Muscle of leg (tissue), 11 donors: Measurements from ENCODE around the gene NR2F1. TPM values are rescaled to one million over a fixed set of nuclear protein-coding genes. Genes with fewer than 3 reads are reported as not detected.
A peak's percentile ranks its signal among the peaks of the same experiment; 100 is the strongest.

ENCODE experiments used
- DNase-seq: peaks from one replicate; pipeline ENCODE4 v3.0.0; 2013
- H3K27ac ChIP-seq: one replicate; pipeline ENCODE4 v1.5.1; 2013; ENCODE audit warnings: mild to moderate bottlenecking, low read length, control low read depth
- H3K27me3 ChIP-seq: one replicate; pipeline ENCODE4 v1.6.1; 2013; ENCODE audit warnings: low read length; ENCODE audit not compliant: control insufficient read depth, insufficient read depth
- H3K36me3 ChIP-seq: one replicate; pipeline ENCODE4 v1.6.1; 2013; ENCODE audit warnings: low read length; ENCODE audit not compliant: control insufficient read depth, insufficient read depth
- H3K4me1 ChIP-seq: one replicate; pipeline ENCODE4 v1.6.1; 2013; ENCODE audit warnings: low read length; ENCODE audit not compliant: control insufficient read depth, insufficient read depth
- H3K4me3 ChIP-seq: one replicate; pipeline ENCODE4 v1.5.1; 2013; ENCODE audit warnings: low read length, control low read depth
- H3K9me3 ChIP-seq: replicated peaks from 2 replicates; pipeline ENCODE4 v1.6.1; 2013; ENCODE audit warnings: low read depth, low read length; ENCODE audit not compliant: control insufficient read depth
- WGBS: methylation state at CpG from one replicate; pipeline ENCODE4 v1.1.5; 2013; ENCODE audit warnings: missing lambda C conversion rate; ENCODE audit not compliant: insufficient coverage; 5-methylcytosine and 5-hydroxymethylcytosine counted together
- polyA plus RNA-seq, 8 donors: library from polyadenylated mRNA; unstranded; fragments of 120-200 nt; gene quantifications; one replicate each; pipeline versions ENCODE4 v1.2.1 to v1.2.3, GENCODE V29; 2013; ENCODE audit warnings: inconsistent platforms in 1 of 8, low replicate concordance in 1 of 8; ENCODE audit not compliant: insufficient read length in 8 of 8, insufficient read depth in 1 of 8
- total RNA-seq: library from RNA; stranded (reverse); fragments of 120-200 nt; gene quantifications from one replicate; pipeline ENCODE4 v1.2.4, GENCODE V29; 2013

Gene NR2F1
- total and polyA plus RNA-seq, 9 donors: 1.8 to 17.3 (median 5.0) TPM

DNA sequence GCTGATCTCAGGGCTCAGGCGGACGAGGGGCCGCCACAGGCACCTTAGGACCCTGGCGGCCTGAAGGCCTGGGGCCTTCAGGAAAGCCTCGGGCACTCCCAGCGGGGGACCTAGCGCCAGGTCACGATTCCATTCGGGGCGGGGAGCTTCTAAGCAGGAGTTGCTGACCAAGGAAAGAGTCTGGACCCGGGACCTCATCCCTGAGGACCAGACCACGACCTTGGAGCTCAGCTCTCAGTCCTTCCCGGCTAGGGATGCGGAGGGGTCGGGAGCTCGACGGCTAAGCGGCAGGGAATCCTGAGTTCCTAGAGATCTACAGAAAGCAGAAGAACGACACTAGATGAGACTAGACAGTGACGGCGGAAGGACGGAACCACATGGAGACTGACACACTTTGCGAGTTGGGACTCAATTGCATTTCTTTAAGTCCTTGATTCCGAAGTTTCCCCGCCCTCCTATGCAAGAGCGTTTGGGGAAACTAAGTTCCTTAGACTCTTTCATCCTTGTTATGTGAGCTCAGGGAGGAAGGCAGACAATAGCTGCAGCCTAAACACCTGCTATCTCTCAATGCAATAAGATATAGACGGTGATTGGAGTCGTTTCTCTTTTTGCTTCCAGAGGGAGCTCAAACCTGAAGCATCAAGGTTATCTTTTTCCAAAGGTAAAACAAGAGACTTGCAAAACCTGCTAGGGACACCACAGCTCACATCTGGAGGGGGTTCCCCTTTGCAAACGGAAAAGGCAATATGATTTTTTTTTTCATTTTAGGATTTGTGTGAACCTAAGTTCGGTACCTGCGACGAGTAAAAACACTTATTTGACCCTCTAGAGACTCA, 11.7 kb upstream of the NR2F1 start:
- Histone ChIP-seq H3K36me3 (no peaks in the 10 kb centered on the region), H3K9me3 (no peaks in the 10 kb centered on the region), H3K4me3 (peak overlapping the region; percentile 23), H3K27ac (no peak overlapping the region), H3K27me3 (peaks cover 63% of the 10 kb centered on the region), H3K4me1 (peaks cover 25% of the 10 kb centered on the region)
- 34% methylated on average over 27 of the region's 32 CpGs for WGBS
- no peak for DNase-seq

DNA sequence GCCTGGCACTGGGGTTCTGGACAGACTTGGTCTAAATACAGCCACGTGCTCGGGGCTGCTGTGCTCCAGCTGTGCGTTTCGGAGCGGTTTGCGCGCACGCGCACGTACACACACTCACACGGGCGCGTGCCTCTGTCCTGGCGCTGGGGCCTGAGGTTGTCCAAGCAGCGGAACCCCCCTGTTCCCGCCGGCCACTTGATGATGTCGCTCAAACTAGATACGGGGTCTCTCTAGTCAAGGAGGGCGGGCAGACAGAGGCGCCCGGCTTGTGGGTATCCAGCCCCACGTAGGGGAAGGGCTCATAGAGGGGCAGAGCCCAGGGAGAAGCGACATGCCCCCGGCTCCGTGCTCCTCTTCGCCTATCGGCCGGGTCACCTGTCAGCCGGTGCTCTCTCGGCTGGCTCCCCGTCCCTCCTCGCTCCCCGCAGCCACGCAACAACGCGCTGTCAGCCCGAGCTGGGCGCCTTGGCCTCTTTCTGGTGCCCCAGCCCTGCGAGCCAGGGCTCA, 10.9 kb upstream of the NR2F1 start:
- Histone ChIP-seq H3K4me1 (peaks cover 25% of the 10 kb centered on the region), H3K36me3 (no peaks in the 10 kb centered on the region), H3K9me3 (no peaks in the 10 kb centered on the region), H3K4me3 (peak overlapping the region; percentile 30), H3K27me3 (peaks cover 66% of the 10 kb centered on the region), H3K27ac (no peak overlapping the region)
- no peak for DNase-seq
- WGBS: 8% methylated on average over 34 of the region's 40 CpGs

DNA sequence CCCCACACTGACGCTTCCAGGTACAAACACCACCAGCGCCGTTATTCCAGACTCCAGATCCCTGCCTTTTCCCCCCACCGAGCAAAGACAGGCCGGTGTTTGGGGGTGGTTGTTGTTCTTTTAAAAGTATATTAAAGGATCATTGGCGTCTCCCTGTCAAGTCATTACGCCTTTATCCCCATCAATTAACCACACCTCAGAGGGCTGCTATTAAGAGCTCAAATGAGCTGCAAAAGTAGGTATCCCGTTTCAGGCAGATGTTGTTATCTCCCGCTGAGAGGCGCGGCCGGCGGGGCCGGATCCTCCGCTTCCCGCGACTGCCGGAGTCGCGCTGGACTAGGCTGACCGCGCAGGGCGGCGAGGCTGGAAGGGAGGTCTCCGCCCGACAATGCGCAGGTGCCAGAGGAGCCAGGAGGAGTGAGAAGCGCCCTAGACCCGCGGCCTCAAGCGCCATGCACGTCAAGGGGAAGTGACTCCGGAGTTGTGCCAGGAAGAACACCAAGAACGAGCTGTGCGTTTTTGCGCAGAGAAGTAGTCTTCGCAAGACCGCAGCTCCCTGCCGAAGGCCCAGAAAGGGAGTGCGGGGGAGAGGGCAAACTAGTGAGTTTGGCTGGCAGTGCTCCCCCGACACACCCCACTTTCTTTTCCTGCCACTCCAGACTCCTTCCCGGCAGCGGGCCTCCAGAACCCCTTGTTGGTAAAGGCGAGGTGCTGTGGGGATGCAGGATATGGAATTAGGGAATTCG, 10.2 kb upstream of the NR2F1 start:
- H3K4me1 ChIP-seq: peaks cover 25% of the 10 kb centered on the region
- 7% methylated on average over 26 of the region's 45 CpGs for WGBS
- H3K36me3 ChIP-seq: no peaks in the 10 kb centered on the region
- no peaks in the 10 kb centered on the region for H3K9me3 ChIP-seq
- no peak overlapping the region for H3K27ac ChIP-seq
- H3K27me3 ChIP-seq: peaks cover 71% of the 10 kb centered on the region
- peak overlapping the region; percentile 30 for H3K4me3 ChIP-seq
- no peak for DNase-seq

- 28% methylated on average over 17 of the region's 32 CpGs for WGBS
- peaks cover 78% of the 10 kb centered on the region for H3K27me3 ChIP-seq
Observed at GRCh38 chr5:93573354-93574351, 9.4 kb upstream of the NR2F1 start.

DNA sequence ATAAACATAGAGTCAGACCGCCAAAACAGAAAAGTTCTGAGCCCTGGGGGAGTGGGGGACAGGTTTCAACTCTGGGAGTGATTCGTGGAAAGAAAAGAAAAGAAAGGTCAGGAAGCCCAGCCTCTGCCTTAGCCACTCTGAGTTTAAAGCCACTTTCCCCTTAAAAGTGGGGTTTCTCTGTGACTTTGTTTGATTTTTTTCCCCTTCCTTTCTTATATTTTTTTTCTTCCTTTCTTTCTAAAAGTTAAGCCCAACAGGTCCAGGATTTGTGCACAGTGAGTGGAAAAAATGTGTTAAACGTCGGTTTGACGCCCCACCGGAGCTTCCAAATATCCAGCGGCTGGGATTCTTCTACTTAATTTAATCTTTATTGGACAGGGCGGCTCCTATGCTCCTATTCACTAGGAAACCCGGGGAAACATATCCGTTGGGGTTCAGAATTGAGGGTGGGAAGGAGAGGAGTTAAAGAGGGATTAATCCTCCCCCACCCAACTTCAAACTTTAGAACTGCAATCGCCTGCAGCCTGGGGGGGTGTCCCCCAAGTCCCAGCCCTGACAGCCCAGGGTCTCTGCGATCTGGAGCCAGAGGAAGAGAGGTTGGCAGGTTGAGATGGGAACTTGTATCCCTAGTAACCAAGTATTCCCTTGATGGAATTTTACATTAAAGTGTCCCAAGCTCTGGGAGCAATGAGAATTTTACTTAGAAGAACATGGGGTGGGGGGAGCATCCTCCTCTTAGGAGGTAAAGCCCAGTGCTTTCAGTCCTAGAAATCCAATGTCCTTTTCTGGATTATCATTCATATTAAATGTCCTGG, 8.3 kb upstream of the NR2F1 start:
- H3K27me3 ChIP-seq: peaks cover 80% of the 10 kb centered on the region
- no CpG with 5 or more reads among the region's 12 CpGs for WGBS
- no peaks in the 10 kb centered on the region for H3K9me3 ChIP-seq
- no peak overlapping the region for H3K4me3 ChIP-seq
- no peak for DNase-seq
- H3K4me1 ChIP-seq: peaks cover 34% of the 10 kb centered on the region
- no peak overlapping the region for H3K27ac ChIP-seq
- no peaks in the 10 kb centered on the region for H3K36me3 ChIP-seq

More at GRCh38 chr5:93573354-93574351, 9.4 kb upstream of the NR2F1 start:
- DNase-seq: no peak
- Histone ChIP-seq H3K4me3 (no peak overlapping the region), H3K36me3 (no peaks in the 10 kb centered on the region), H3K9me3 (no peaks in the 10 kb centered on the region), H3K27ac (no peak overlapping the region), H3K4me1 (peaks cover 25% of the 10 kb centered on the region)

DNA sequence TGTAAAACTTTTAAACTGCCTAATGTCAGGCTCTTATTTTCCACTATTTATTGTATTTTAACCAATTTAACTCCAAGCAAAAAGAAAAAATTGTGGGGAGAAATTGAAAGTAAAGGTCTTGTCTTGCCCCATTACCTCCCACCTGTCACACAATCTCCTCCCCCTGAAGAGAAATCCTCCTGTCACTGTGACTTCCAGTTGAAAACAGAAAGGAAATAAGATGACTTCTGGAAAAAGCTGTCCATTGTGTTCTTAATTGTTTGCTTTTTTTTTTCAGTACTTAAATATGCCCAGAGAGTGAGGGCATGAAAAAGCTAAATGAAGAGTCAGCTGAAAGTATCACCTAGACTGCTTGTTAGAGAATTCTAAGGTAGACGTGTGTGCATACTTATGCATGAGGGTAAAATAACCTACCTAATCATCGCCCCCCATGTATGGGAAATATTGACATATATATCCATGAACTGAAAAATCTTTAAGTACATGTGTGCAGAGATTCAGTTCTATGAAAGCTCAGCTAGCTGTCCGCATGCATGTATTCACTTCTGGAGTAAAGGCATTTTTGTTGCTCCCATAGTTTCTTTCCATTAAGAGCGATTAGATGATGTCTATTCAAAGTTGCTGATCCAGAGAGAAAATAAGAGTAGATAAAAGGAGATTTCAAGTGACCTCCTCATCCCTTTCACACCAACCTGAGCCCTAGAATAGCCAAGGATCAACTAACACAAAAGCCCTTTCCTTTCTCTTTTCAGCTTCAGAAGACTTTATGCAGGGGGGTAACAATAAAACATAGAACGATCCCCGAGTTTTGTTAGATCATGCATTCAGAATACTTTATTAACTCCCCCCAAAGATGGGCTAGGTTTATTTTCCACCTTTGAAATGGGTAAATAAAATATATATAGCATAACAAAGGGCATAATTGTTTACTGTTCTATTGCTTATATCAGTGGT, 7.3 kb upstream of the NR2F1 start:
- no peaks in the 10 kb centered on the region for H3K36me3 ChIP-seq
- H3K4me1 ChIP-seq: peaks cover 37% of the 10 kb centered on the region
- no peak for DNase-seq
- no peak overlapping the region for H3K27ac ChIP-seq
- WGBS: no CpG with 5 or more reads among the region's 6 CpGs
- peaks cover 80% of the 10 kb centered on the region for H3K27me3 ChIP-seq
- H3K9me3 ChIP-seq: no peaks in the 10 kb centered on the region
- no peak overlapping the region for H3K4me3 ChIP-seq

DNA sequence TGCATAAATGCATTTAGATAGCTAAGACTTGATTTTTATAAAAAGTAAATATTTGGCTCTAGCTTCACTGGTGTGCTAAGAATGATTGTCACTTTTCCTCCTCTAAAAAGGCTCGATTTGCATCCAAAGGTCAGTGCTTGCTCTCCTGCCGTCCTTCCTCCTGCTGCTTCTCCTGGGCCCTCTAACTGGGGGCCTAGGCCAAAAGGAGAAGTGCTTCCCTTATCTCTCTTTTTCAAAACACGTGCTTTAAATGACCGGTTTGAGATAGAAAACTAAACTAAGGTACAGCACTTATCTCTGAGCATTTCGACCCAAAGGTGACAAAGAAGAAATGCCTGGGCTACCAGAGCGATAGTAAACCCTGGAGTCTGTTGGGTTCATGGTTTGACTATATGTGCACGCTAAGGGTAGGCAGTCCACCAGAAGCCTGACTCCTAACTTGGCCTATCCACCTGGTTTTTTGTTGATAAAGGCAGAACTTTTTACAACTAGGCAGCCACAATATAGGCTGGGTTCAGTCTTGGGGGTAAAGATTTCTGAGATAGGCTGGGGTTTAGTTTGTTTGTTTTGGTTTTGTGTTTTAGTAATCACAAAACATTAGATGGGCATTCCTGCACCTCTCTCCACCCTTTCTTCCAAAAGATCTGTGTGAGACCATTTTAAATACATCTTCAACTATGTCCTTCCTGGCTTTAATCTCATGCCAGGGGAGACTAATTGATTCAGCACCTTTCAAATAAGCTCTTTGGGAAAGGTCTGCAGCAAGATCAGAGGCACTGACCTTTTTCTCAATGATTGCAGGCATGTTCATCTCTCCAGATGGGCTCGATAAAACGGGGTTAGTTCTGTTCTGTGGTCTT, 5.8 kb upstream of the NR2F1 start:
- 90% methylated on average over 6 of the region's 9 CpGs for WGBS
- Histone ChIP-seq H3K4me1 (peaks cover 28% of the 10 kb centered on the region), H3K9me3 (no peaks in the 10 kb centered on the region), H3K4me3 (no peak overlapping the region), H3K27me3 (peaks cover 75% of the 10 kb centered on the region), H3K36me3 (no peaks in the 10 kb centered on the region), H3K27ac (no peak overlapping the region)
- no peak for DNase-seq
